HepG2 (cell line): ENCODE results near the gene PIK3CB. TPM values are rescaled to one million over a fixed set of nuclear protein-coding genes. Genes with fewer than 3 reads are reported as not detected.

Source experiments
- ATF4 ChIP-seq, 2 experiments: fragments of 450-650 bp in 1 of 2; sonication (generic) in 1 of 2; formaldehyde crosslinking; IDR thresholded peaks; 2 replicates each; pipeline versions ENCODE4 v1.5.0 to v1.8.0; 2020 to 2022; ENCODE audit warnings: mild to moderate bottlenecking in 1 of 2, missing genetic modification reagents in 1 of 2
- DDIT3 ChIP-seq: sonication (generic); formaldehyde crosslinking; IDR thresholded peaks from 2 replicates; pipeline ENCODE4 v1.4.0; 2020; ENCODE audit warnings: mild to moderate bottlenecking, missing genetic modification reagents
- FOXK1 ChIP-seq: sonication (generic); formaldehyde crosslinking; IDR thresholded peaks from 2 replicates; pipeline ENCODE4 v1.4.0; 2020; ENCODE audit warnings: low read depth, missing genetic modification reagents, borderline replicate concordance
- HMGXB3 ChIP-seq: sonication (generic); formaldehyde crosslinking; IDR thresholded peaks from 2 replicates; pipeline ENCODE4 v1.4.0; 2020; ENCODE audit warnings: missing genetic modification reagents, borderline replicate concordance
- MIER2 ChIP-seq: IDR thresholded peaks from 2 replicates; pipeline ENCODE4 v1.6.1; 2016; ENCODE audit warnings: missing biosample characterization, missing genetic modification reagents
- RBM39 ChIP-seq: fragments of 200-400 bp; formaldehyde crosslinking; IDR thresholded peaks from one replicate; pipeline ENCODE4 v1.6.1; 2018; ENCODE audit warnings: antibody characterized with exemption, mild to moderate bottlenecking, low read depth, low read length; ENCODE audit not compliant: poor library complexity, severe bottlenecking
- polyA plus RNA-seq, 8 experiments: library from polyadenylated mRNA; depleted of rRNA in 3 of 8; stranded (reverse) in 7 of 8; unstranded in 1 of 8; fragments of >200 nt; fragmentation: Illumina TruSeq in 4 of 8; extraction: Trizol in 4 of 8; gene quantifications; 2 replicates each; pipeline versions ENCODE4 v1.2.1 to v1.2.3, GENCODE V29; 2011 to 2016; ENCODE audit warnings: low read depth in 4 of 8, missing spikeins in 1 of 8, mixed read lengths in 1 of 8; ENCODE audit not compliant: insufficient read depth in 1 of 8
- total RNA-seq, 5 experiments: library from RNA; depleted of rRNA; stranded (reverse); fragments of >200 nt; fragmentation: Illumina TruSeq; extraction: Trizol; gene quantifications; 2 replicates each; pipeline ENCODE4 v1.2.3, GENCODE V29; 2016; ENCODE audit warnings: low read depth in 1 of 5

Gene PIK3CB
- total and polyA plus RNA-seq, 2 of the 13 experiments (the other 11 are each of a cell fraction or from before 2014, with no cell fraction given), result 6.6 to 18.7 TPM

GRCh38 chr3:138873471-138874278, 38.9 kb upstream of the PIK3CB start (continued):
- peak; percentile 98 for TF ChIP-seq HMGXB3 (CRISPR knock-in tag)
- TF ChIP-seq MIER2 (CRISPR knock-in tag), result no peak
- TF ChIP-seq ATF4 (CRISPR knock-in tag; IDR thresholded peaks at IDR 0.05), result no peak
- no peak for TF ChIP-seq DDIT3 (CRISPR knock-in tag)
- no peak for TF ChIP-seq FOXK1
- TF ChIP-seq RBM39, result no peak
